GM21367 (cell line): ENCODE data around the gene DNAL1.
A peak's percentile ranks its signal among the peaks of the same experiment; 100 is the strongest.
"Not testable (repeated sequence)": the region's sequence is repeated elsewhere in the genome, so short reads cannot be mapped to it uniquely, and the experiment has no call there.

ENCODE experiments used
- ATAC-seq: cut with Tn5 transposase; IDR thresholded peaks from one replicate; pipeline ENCODE4 v1.9.1; 2021; ENCODE audit not compliant: unreplicated experiment

The DNAL1 gene

DNA sequence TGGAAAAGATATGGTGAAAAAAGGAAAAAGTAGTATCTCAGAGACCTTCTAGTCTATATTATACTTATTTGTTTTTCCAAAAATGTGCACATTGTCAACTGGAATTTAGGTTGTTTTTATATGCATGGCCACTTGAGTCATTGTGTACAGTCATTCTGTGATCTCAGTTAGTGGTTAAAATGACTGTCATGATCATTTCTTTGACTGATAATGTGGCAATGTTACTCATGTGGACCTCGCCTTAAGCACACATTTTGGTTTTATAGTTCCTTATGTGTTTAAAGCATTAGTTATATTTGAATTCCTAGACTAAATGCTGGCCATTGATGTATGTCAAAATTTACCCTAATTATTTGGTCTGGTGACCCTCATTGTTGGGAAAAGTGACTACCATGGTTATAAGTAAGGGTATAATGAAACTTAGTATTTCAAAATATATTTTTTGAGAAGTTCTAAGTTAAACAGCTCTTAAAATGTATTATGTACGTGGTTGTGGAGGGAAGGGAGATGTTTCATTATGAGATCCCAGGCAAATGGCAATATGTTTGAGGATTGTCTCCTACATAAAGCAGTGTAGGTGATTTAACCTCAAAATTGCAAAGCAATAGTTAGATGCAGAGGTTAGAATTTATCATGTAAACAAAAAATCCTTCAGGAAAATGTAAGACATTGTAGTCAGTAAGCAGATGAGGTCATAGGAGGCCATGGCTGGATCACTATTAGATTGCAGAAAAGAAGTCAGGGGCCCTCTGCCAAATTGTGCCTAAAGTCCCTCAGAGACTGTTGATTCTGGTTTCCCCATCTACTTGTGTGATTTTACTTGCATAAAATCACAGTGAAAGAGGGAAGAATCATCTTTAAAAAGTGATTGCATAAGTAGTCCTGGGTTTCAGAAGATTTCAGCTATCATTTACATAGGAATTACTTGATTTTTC is 51.9 kb downstream of the DNAL1 start:
- ATAC-seq: peak; percentile 68

- no peak for ATAC-seq
Observed at GRCh38 chr14:73700325-73700724, 55.5 kb downstream of the DNAL1 start.

- ATAC-seq: not testable (repeated sequence)
Observed at GRCh38 chr14:73708076-73708475, 63.3 kb downstream of the DNAL1 start.

- ATAC-seq: no peak
Observed at GRCh38 chr14:73709904-73710469, 65.2 kb downstream of the DNAL1 start.

DNA sequence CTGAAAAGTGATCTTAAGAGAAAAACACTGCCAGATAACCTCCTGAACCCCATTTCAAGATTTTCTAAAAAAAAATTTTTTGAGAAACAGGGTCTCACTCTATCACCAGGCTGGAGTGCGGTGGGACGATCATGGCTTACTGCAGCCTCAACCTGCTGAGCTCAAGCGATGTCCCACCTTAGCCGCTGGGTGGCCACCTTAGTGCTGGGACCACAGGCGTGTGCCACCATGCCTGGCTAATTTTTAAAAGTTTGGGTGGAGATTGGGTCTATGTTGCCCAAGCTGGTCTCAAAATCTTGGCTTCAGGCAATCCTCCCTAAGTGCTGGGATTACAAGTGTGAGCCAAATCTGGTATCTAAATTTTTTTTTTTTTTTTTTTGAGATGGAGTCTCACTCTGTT is 66.0 kb downstream of the DNAL1 start:
- ATAC-seq: no peak

- no peak for ATAC-seq
Observed at GRCh38 chr14:73712071-73712506, 67.3 kb downstream of the DNAL1 start.

DNA sequence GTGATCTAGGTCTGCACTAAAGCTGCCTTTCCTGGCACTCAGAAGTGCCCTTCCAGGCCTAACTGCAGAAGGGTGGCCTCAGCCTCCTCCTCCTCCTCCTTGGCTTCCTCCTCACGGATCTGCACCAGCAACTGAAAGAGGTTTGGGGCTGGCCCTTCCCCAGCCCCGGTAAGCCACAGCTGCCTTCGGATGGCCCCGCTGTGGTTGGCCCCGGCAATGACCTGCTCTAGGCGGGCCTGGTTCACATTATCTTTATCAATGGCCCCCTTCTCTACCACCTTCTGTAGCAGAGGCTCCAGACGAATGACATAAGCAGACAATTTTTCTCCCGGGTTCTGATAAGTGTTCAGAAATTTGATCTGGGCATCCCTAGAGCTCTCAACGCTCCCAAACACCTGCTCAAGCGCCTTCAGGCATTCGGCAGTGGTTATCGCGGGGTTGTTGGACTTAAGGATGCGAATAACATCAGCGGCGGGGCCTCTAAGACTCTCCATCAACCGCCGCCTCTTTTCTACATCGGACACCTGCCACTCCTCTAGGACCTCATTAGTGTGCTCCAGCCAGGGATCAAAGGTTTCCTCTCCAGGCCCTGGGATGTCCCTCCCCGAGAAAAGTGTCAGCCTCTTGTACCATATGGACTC is 67.9 kb downstream of the DNAL1 start:
- no peak for ATAC-seq

DNA sequence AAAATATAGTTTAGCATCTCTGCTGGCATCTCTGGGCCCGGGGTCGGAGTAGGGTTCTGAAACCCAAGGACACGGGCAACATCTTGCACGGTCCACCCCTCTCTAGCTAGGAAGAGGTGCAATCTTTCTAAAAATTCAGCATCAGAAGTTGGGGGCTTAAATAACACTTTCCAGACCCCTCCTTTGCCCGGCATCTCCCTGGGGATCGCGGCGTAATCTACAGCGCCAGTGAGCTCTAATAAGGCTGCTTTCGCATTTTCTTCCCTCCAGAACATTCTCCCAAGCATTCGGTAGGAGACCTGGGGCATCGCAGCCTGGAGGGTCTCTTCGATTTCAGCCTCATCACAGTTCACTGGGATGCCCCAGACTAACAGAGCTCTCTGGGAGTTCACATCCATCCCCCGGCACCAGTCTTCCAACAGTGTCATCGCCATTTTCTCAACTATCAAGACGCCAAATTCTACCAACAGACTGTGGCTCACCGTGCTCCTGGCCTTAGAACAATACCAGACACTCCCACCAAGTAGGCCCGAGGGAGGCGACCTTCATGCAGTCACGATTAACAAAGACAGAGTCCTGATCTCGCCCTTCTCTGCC is 68.5 kb downstream of the DNAL1 start:
- peak; percentile 4 for ATAC-seq

DNA sequence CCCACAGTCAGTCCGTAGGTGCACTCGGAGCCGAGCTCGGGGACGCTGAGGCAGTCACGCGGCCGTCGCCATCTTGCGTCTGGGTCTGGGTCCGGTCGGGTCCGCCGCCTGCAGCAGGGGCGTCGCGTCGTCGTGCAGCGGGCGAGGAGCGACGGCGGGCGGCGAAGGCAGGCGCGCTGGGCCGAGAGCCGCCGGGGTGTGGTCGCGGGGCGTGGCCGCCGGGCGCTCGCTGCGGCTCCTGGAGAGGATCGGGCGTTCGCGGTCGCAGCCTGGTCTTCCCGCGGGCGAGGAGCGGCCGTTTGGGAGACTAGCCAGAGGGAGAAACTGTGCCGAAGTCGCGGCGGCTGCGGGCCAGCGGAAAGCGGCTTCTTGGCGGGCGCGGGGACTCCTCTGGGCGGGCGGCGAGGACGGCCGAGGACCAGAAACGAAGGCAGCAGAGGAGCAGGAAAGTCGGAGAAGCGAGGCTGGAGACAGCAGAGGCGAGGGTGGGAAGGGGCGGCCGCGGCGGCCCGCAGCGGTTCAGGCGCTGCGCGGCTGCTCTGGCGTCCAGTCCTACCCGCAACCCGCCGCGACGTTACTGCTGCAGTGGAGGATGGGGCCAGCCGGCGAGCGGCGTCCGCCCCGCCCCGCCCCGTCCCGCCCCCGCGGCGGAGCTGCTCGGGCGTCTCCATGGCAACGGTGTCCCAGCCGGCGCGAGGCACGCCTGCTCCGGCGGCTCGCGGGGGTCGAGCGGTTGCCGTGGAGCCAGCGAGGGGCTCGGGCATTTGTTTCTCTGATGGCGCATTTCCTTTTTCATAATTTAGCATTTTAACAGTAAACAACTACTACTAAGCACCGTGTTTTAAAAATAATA is 69.2 kb downstream of the DNAL1 start, which contains the start of gene PNMA1:
Gene PNMA1 (minus strand): TSS at position 582 of the 853 bp plus-strand sequence. CDS start 745 bp downstream, outside the sequence.
- ATAC-seq: peak; percentile 46

- no peak for ATAC-seq
Observed at GRCh38 chr14:73714656-73715081, 69.9 kb downstream of the DNAL1 start.

DNA sequence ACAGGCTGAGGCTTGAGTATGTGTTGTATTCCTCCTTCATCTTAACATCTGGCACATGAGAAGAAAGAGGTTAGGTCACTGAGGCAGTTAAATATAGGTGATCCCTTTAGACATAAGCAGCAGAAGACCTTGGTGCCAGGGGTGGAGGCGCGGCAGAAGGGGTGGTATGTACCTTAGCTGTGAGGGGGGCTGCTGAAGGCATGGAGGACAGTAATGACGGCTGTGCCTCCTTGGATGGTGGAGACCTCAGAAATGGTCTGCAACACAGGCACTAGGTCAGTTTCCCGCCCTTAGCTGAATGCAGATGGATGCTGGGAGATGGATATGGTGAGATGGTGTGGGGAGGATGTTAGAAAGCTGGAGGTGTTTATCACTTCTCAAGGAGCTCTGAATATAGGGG is 70.9 kb downstream of the DNAL1 start:
- no peak for ATAC-seq

DNA sequence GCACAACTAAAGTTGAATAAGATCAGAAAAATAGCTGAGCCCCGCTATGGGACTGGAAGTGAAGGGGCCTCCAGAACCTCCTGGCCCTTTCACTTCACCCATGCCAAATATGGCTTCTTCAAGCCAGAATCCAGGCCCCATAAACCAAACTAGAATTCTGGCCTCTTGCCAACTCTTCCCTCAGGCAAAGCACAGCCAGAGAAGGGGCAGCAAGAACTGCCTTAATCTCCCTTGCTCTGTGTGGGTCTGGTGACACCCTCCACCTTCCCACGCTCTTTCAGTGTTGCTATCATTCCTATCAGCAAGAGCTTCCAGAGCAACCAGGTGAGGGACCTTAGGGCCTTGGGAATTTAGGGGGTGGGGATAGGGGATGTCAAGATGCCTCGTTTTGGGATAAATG is 72.5 kb downstream of the DNAL1 start:
- ATAC-seq: no peak

DNA sequence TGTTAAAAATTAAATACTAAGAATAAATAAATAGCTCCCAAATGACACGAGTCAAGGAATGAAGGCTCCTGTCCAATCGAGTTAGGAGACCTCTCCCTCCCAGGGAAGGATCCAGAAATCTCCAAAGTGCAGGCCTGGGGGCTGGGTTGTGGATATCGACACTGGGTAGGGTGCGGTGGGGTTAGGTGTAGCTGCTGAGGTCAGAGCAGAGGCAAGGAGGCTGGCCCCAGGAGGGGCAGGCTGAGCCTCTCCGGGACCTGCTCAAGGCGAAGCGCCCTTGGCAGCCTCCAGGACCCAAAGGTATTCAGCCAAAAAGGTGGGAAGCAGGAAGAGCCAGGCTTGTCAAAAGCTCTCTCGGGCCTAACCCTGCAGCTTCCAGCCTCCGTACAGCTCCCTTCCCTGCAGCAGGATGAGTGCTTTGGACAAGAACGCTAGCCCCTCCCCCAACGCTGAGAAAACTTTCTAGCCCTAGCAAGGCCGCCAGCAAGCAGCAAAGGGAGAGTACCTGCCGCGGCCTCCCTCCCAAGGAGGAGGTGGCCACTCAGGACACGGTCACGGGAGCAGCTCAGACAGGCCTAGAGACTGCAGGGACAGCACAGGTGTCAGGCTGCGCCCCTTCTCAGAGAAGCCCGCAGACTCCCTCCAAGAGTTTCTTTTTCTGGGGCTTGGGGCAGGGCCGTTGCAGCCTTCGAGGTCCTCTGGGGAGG is 73.1 kb downstream of the DNAL1 start:
- ATAC-seq: no peak

DNA sequence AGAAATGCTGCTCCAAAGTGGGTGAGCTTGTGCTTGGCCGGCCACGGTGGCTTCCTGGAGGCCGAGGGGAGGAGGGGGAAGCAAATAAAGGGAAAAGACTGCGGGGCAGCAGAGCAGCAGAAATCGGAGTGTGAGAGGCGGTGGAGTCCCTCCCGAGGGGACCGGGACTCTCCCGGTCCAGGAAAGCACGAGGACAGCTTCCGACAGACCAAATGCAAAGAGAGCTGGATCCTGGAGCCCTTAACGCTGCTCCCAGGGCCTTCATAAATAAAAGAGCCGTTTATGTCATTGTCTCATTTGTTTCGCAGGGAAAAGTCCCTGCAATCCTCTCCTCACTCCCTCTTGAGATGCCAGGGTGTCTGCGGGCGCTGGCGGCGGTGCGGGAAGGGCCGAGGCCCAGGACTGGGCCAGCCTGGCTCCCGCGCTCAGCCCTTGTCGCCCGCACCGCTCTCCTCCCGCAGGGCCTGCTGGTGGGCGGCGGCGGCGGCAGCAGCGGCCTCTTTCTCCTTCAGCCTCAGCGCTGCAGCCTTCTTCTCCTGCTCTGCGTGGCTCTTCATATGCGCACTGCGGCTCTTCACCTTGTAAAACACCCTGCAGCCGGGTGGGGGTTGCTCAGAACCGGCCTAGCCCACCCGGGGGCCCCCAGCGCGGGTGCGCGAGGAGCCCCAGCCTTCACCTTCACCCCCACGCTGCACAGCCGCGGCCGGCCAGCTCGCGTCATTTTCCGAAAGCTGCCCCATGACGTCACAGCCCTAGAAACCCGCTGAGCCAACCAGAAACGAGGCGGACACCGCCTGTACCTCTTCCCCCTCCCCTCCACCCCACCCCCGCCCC is 73.8 kb downstream of the DNAL1 start:
- ATAC-seq: no peak

- ATAC-seq: no peak
Observed at GRCh38 chr14:73719361-73719760, 74.6 kb downstream of the DNAL1 start.

DNA sequence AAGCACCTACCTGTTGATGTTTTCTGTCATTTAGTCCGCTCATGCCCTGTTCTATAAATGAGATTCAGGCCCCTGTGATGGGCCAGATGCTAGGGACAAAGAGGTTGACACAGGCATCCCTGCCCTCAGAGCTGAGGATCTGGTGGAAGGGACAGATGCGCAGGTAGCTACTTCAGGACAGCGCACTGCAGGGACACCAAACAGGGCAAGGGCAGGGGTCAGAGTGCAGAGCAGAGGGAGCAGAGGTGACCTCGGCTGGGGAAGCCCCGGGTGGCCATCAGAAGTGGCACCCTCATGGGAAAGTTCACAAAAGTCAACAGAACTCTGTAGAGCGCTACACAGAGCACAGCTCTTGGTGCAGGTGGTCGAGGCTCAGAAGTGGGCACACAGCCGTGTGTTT is 75.0 kb downstream of the DNAL1 start:
- ATAC-seq: no peak

GRCh38 chr14:73720636-73721035 is 75.8 kb downstream of the DNAL1 start:
- no peak for ATAC-seq

DNA sequence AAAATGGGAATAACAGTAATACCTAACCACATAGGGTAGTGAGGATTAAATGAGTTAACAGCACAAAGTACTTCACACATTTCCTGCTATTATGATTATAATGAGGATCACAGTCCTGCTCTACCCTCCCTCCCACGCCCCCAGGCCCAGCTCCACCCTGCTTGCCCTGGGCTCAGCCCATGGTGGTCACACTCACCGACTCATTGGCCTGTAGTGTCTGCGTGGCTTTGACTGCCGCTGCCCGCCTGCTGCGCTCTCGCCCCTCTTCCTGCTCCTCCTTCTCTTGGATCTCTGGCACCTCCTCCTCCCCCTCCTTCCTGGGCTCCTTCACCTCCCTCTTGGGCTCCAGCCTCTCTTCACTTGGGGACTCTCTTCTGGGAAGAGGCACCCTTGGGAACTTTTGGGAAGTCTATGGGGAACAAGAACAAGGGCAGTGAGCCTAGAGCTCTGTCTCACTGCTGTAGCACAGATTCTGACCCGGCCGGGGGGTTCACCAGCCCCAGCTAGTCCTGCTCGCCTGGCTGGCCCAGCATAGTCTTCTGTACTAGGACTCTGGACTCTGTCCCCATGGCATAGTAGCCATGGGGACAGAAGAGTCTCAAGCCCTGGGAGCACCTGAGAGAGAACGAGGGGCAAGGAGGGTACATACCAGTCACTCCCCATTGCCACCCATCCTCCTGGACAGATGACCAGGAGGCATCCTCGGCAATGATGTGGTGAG is 76.5 kb downstream of the DNAL1 start:
- no peak for ATAC-seq
